ENCODE data around the gene CHMP6.

Gene CHMP6

GRCh38 chr17:80951121-80952090 lies 40.2 kb upstream of the CHMP6 start:
- Mint-ChIP-seq H3K36me3 (ENCODE audit: low read depth) (peaks cover 93% of the 10 kb centered on the region), H3K27me3 (no peaks in the 10 kb centered on the region), H3K9me3 (no peaks in the 10 kb centered on the region), H3K4me1 (ENCODE audit: low read depth) (peaks cover 13% of the 10 kb centered on the region), H3K4me3 (no peak overlapping the region), H3K27ac (no peak overlapping the region)
- intact Hi-C loops (cut with micrococcal nuclease): no loop called here

DNA sequence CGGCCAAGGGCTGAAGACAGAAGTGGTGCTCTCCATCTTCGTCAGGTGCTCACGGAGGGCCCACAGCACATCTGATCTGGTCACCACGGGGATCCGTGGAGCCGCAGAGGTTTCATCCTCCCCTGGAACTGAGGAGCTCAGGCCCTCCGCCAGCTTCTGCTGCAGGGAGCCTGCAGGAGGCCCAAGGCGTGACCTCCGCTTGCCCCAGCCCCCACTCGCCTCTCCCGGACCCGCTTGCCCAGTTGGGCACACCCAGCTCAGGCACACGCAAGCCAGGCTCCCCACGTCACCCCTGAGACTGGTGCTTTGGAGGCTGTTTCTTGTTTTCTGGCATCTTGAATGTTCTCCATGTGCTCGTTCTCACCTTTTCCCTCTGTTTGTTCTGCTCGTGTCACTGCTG lies 39.4 kb upstream of the CHMP6 start:
- intact Hi-C loops (cut with micrococcal nuclease): no loop called here
- Mint-ChIP-seq H3K4me1 (ENCODE audit: low read depth) (peaks cover 7% of the 10 kb centered on the region), H3K36me3 (ENCODE audit: low read depth) (peaks cover 90% of the 10 kb centered on the region), H3K27me3 (no peaks in the 10 kb centered on the region), H3K9me3 (no peaks in the 10 kb centered on the region), H3K27ac (no peak overlapping the region), H3K4me3 (no peak overlapping the region)

DNA sequence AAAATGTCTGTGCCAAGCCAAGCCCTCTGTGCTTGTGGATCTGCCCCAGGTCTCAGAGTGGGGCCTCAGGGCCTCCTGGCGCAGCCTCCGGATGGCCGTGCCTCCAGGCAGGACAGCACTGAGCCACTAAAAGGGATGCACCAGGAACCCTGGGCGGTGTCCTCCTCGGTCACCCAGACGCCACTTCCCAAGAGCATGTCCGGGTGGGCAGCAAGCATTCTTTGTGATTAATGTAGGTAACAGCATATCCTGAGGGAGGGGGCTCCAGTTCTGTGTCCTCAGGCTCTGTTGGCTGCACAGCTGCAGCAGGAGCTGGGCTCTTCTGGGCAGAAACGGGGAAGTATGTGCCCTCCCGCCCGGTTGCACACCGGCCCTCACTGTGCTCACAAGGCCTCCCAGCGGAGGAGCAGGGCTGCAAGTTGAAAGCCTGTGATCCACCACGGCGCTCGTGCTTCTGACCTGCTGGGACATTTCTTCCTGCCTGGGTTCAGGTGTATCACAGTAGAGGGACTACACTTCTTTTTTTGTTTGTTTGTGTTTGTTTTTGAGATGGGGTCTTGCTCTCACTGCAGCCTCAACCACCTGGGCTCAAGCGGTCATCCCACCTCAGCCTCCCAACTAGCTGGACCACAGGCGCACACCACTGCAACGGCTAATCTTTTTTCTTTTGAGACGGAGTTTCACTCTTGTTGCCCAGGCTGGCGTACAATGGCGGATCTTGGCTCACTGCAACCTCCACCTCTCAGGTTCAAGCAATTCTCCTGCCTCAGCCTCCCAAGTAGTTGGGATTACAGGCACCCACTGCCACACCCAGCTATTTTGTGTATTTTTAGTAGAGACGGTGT lies 37.9 kb upstream of the CHMP6 start:
- Mint-ChIP-seq H3K27ac (no peak overlapping the region), H3K9me3 (no peaks in the 10 kb centered on the region), H3K36me3 (ENCODE audit: low read depth) (peaks cover 82% of the 10 kb centered on the region), H3K27me3 (no peaks in the 10 kb centered on the region), H3K4me3 (no peak overlapping the region), H3K4me1 (ENCODE audit: low read depth) (peaks cover 7% of the 10 kb centered on the region)
- intact Hi-C loops (cut with micrococcal nuclease): no loop called here

- Mint-ChIP-seq H3K4me1 (ENCODE audit: low read depth) (peaks cover 7% of the 10 kb centered on the region), H3K27me3 (no peaks in the 10 kb centered on the region), H3K27ac (no peak overlapping the region), H3K9me3 (no peaks in the 10 kb centered on the region), H3K4me3 (no peak overlapping the region), H3K36me3 (ENCODE audit: low read depth) (peaks cover 70% of the 10 kb centered on the region)
- intact Hi-C loops (cut with micrococcal nuclease): no loop called here
Measured at GRCh38 chr17:80955078-80955477, 36.6 kb upstream of the CHMP6 start.

GRCh38 chr17:80955671-80956280 lies 35.9 kb upstream of the CHMP6 start:
- H3K4me3 Mint-ChIP-seq: no peak overlapping the region
- H3K36me3 Mint-ChIP-seq (ENCODE audit: low read depth): peaks cover 70% of the 10 kb centered on the region
- no peaks in the 10 kb centered on the region for H3K27me3 Mint-ChIP-seq
- intact Hi-C loops (cut with micrococcal nuclease): no loop called here
- no peaks in the 10 kb centered on the region for H3K9me3 Mint-ChIP-seq
- no peak overlapping the region for H3K27ac Mint-ChIP-seq
- H3K4me1 Mint-ChIP-seq (ENCODE audit: low read depth): peaks cover 7% of the 10 kb centered on the region

DNA sequence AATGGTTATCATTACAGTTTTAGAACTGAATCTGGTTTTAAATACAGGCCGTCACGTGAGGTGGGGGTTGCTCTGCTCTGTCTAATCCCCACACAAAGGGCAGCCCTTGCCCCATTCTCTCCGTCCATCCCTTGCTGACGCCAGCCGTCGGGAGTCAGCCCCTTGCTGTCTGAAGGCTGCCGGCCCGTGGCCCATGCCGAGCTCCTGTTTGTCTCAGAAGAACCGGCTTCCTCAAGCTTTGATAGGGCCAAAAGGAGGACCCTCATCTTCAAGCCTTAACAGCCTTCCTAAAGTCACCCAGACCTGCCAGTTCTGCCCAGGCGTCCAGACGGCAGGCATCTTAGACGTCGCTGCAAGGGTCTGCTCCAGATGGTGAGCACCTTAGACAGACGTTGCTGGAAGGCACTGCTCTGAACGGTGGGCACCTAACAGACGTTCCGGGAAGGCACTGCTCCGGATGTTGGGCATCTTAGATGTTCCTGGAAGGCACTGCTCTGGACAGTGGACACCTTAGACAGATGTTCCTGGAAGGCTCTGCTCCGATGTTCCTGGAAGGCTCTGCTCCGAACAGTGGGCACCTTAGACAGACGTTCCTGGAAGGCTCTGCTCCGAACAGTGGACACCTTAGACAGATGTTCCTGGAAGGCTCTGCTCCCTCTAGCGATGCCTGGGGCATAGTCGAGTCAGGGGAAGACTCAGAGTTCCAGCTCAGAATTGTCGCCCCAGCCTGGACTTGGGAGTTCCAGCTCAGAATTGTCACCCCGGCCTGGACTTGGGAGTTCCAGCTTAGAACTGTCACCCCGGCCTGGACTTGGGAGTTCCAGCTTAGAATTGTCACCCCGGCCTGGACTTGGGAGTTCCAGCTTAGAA lies 35.1 kb upstream of the CHMP6 start:
- Mint-ChIP-seq H3K9me3 (no peaks in the 10 kb centered on the region), H3K27ac (no peak overlapping the region), H3K27me3 (no peaks in the 10 kb centered on the region), H3K4me1 (ENCODE audit: low read depth) (peaks cover 7% of the 10 kb centered on the region), H3K36me3 (ENCODE audit: low read depth) (peaks cover 70% of the 10 kb centered on the region), H3K4me3 (no peak overlapping the region)
- intact Hi-C loops (cut with micrococcal nuclease): no loop called here

DNA sequence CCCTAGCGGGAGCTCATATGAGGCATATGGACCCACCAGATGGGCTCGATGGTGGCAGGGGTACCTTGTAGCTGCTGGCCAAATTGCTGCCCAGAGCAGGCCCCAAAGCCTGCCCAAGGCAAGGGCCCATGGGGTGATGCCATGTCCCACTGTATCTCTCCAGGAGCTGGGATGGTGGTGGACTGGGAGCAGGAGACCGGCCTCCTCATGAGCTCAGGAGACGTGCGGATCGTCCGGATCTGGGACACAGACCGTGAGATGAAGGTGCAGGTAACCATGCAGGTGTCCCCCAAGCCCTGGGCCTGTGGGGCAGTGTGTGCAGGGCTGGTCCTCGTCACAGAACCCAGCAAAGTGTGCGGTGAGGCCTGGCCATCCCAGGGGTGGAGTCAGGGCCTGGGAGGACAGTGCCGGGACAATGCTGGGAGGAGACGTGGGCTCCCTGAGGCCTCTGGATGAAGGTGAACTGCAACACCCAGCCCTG lies 34.1 kb upstream of the CHMP6 start:
- Mint-ChIP-seq H3K4me3 (no peak overlapping the region), H3K9me3 (no peaks in the 10 kb centered on the region), H3K27me3 (no peaks in the 10 kb centered on the region), H3K4me1 (ENCODE audit: low read depth) (peaks cover 7% of the 10 kb centered on the region), H3K36me3 (ENCODE audit: low read depth) (peaks cover 68% of the 10 kb centered on the region), H3K27ac (no peak overlapping the region)
- intact Hi-C loops (cut with micrococcal nuclease): no loop called here

DNA sequence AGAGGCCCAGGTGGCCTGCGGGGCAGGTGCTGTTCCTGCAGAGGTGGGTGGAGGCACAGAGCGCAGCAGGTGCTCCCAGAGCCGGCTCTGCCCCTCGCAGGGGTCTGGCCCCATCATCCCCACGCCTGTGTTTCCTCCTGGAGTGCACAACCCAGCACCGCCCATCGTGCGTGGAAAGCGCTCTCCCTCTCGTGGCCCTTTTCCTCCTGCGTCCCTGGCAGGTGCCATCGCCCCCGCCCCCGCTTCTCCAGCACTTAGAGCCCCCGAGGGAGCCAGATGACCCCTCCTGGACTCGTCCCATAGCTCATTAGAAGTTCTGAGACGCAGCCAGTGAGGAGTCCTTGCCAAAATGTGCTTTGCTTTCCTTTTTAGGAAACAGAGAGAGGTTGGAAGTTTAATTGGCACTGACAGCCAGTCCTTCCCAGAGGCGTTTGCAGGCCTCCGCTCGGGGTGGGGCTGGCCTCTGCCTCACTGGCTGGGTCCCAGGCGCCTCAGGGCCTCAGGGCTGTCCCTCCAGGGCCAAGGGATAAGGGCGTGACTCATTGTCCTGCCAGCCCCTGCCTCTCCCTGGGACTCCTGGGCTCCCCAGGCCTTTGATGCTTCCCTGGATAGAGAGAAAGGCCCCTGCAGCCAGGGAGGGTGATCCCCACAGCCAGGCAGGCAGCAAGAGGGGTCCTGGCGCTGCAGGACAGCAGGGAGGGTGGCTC lies 32.2 kb upstream of the CHMP6 start:
- Mint-ChIP-seq H3K27ac (no peak overlapping the region), H3K27me3 (no peaks in the 10 kb centered on the region), H3K4me1 (ENCODE audit: low read depth) (no peaks in the 10 kb centered on the region), H3K9me3 (no peaks in the 10 kb centered on the region), H3K36me3 (ENCODE audit: low read depth) (peaks cover 68% of the 10 kb centered on the region), H3K4me3 (no peak overlapping the region)
- intact Hi-C loops (cut with micrococcal nuclease): no loop called here

DNA sequence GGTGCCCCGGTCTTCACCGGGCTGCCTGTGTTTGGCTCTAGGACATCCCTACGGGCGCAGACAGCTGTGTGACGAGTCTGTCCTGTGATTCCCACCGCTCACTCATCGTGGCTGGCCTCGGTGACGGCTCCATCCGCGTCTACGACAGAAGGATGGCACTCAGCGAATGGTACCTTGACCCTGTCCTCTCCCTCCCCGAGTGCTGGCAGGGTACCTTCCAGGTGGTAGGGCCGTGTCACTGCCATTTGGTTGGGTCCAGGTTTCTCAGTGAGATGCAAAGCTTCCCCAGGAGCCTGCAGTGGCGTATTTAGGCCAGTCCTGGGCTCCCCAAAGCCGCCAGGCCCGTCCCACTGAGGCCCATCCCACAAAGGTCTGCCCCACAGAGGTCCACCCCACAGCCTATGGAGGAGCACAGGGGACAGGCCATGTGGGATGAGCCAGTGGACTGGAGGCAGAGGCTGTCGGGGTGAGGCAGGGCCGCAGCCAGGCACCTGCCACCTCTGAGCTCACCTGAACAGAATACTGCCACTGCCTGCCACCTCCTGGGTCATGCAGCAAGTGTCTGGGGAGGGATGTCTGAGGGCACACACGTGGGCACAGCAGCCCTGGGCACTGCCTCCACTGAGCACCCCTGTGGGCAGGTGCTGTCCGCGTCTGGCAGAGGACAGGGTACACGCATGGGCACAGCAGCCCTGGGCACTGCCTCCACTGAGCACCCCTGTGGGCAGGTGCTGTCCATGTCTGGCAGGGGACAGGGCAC lies 31.4 kb upstream of the CHMP6 start:
- H3K36me3 Mint-ChIP-seq (ENCODE audit: low read depth): peaks cover 68% of the 10 kb centered on the region
- no peak overlapping the region for H3K27ac Mint-ChIP-seq
- H3K9me3 Mint-ChIP-seq: no peaks in the 10 kb centered on the region
- intact Hi-C loops (cut with micrococcal nuclease): no loop called here
- no peaks in the 10 kb centered on the region for H3K27me3 Mint-ChIP-seq
- H3K4me3 Mint-ChIP-seq: no peak overlapping the region
- H3K4me1 Mint-ChIP-seq (ENCODE audit: low read depth): no peaks in the 10 kb centered on the region

- H3K9me3 Mint-ChIP-seq: no peaks in the 10 kb centered on the region
- no peaks in the 10 kb centered on the region for H3K27me3 Mint-ChIP-seq
- no peak overlapping the region for H3K27ac Mint-ChIP-seq
- intact Hi-C loops (cut with micrococcal nuclease): no loop called here
- peaks cover 71% of the 10 kb centered on the region for H3K36me3 Mint-ChIP-seq (ENCODE audit: low read depth)
- H3K4me3 Mint-ChIP-seq: no peak overlapping the region
- no peaks in the 10 kb centered on the region for H3K4me1 Mint-ChIP-seq (ENCODE audit: low read depth)
Measured at GRCh38 chr17:80960797-80961452, 30.7 kb upstream of the CHMP6 start.

- no peak overlapping the region for H3K4me3 Mint-ChIP-seq
- peaks cover 71% of the 10 kb centered on the region for H3K36me3 Mint-ChIP-seq (ENCODE audit: low read depth)
- H3K9me3 Mint-ChIP-seq: no peaks in the 10 kb centered on the region
- intact Hi-C loops (cut with micrococcal nuclease): no loop called here
- H3K27me3 Mint-ChIP-seq: no peaks in the 10 kb centered on the region
- H3K27ac Mint-ChIP-seq: no peak overlapping the region
- no peaks in the 10 kb centered on the region for H3K4me1 Mint-ChIP-seq (ENCODE audit: low read depth)
Measured at GRCh38 chr17:80961541-80962330, 29.9 kb upstream of the CHMP6 start.
